HCT116 (cell line): ENCODE measurements around the gene TNFRSF18.

Experiments
- CTCF ChIP-seq, 3 experiments: fragments of 200-600 bp in 1 of 3; sonication (generic) in 1 of 3; IDR thresholded peaks in 2 of 3; conservative IDR thresholded peaks in 1 of 3; 2 replicates each; pipeline ENCODE4 v1.5.1; 2012 to 2017; ENCODE audit warnings: low read depth in 2 of 3, low read length in 2 of 3, antibody characterized with exemption in 1 of 3, borderline replicate concordance in 1 of 3, control low read depth in 1 of 3, mild to moderate bottlenecking in 1 of 3, mixed read lengths in 1 of 3, mixed run types in 1 of 3, moderate library complexity in 1 of 3; ENCODE audit not compliant: insufficient read depth in 1 of 3
- EZH2 ChIP-seq: fragments of 200-600 bp; sonication (generic); IDR thresholded peaks from 2 replicates; pipeline ENCODE4 v1.6.1; 2017; ENCODE audit warnings: antibody characterized with exemption, mixed run types
- JUND ChIP-seq: IDR thresholded peaks from 2 replicates; pipeline ENCODE4 v1.6.1; 2012
- MAX ChIP-seq: IDR thresholded peaks from 2 replicates; pipeline ENCODE4 v1.6.1; 2012
- POLR2A ChIP-seq: IDR thresholded peaks from 2 replicates; pipeline ENCODE4 v1.7.0; 2011; ENCODE audit warnings: borderline replicate concordance; ENCODE audit not compliant: insufficient read depth, insufficient read length; ENCODE audit errors: extremely low read depth
- POLR2AphosphoS5 ChIP-seq: IDR thresholded peaks from 2 replicates; pipeline ENCODE4 v1.6.1; 2011; ENCODE audit warnings: mild to moderate bottlenecking, low read depth, low read length, moderate library complexity
- RAD21 ChIP-seq: IDR thresholded peaks from 2 replicates; pipeline ENCODE4 v1.6.1; 2012; ENCODE audit warnings: low read depth, mild to moderate bottlenecking
- SRF ChIP-seq: IDR thresholded peaks from 2 replicates; pipeline ENCODE4 v1.6.1; 2012; ENCODE audit warnings: low read depth

- TF ChIP-seq MAX (no peak), SRF (no peak), POLR2A (no peak), POLR2AphosphoS5 (no peak), EZH2 (no peak), CTCF (IDR thresholded peaks at IDR 0.05 in 2 of 3, conservative IDR thresholded peaks at IDR 0.05 in 1 of 3; ENCODE audit: borderline replicate concordance in 1 of 3, insufficient read depth in 1 of 3, low read depth in 2 of 3, low read length in 2 of 3) (no peak), JUND (no peak), RAD21 (no peak)
These were observed 42.8 kb downstream of the TNFRSF18 start for GRCh38 chr1:1163538-1164070.
